ENCODE data around the gene EFCAB6. TPM values are rescaled to one million over a fixed set of nuclear protein-coding genes. Genes with fewer than 3 reads are reported as not detected.

Gene EFCAB6
- total and polyA plus RNA-seq, 7 donors: 0.45 to 5.7 (median 1.8) TPM

DNA sequence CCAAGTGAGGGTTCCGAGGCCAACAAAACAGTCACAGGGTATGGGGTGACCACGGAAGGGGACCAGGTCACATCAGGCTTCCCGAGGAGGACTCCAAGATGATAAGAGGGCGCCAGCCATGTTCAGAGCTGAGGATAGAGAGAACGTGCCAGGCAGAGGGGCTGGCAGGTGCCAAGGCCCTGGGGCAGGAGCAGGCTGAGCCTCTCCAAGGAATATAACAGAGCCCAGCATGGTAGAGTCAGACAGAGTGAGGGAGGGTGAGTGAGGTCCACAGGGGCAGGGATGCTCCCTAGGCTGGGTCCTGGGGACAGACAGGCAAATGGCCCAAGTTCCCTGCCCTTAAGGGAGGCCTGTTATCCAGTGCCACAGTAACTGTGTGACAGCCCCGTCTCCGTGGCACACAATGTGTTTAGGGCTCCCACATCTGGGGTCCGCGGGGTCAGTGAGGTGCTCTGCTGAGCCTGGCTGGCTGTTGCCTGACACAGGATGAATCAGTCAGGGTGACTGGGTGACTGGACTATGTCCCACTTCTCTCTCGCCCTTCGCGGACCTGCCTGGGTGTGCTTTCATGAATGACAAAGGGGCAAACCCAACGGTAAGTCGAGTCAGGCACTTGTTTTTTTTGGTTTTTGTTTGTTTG is 295.0 kb downstream of the EFCAB6 start:
- TF ChIP-seq CTCF (IDR thresholded peaks at IDR 0.05) (no peak), POLR2AphosphoS5 (IDR thresholded peaks at IDR 0.05) (no peak), POLR2A (IDR thresholded peaks at IDR 0.05) (no peak)
- Histone ChIP-seq H3K27me3 (peaks cover 0 to 36% (median 2%) of the 10 kb centered on the region in 3 donors), H3K4me3 (no peak overlapping the region), H3K4me1 (no peaks in the 10 kb centered on the region), H3K36me3 (no peaks in the 10 kb centered on the region), H3K27ac (no peak overlapping the region), H3K9me3 (no peaks in the 10 kb centered on the region)
- 80 to 90% methylated on average over 14 of the region's 14 CpGs for WGBS, 2 donors
- intact Hi-C loops (cut with DNase I): no loop called here
- no peak for DNase-seq

- TF ChIP-seq POLR2AphosphoS5 (IDR thresholded peaks at IDR 0.05) (no peak), POLR2A (IDR thresholded peaks at IDR 0.05) (no peak), CTCF (IDR thresholded peaks at IDR 0.05) (no peak), EP300 (IDR thresholded peaks at IDR 0.05) (no peak)
- H3K27ac ChIP-seq: no peak overlapping the region
- H3K36me3 ChIP-seq: no peaks in the 10 kb centered on the region
- no peak overlapping the region for H3K4me3 ChIP-seq
- no peak for DNase-seq
- H3K4me1 ChIP-seq: no peaks in the 10 kb centered on the region
- intact Hi-C loops (cut with DNase I): no loop called here
- 73 to 84% methylated on average over 14 of the region's 14 CpGs for WGBS, 2 donors
- H3K27me3 ChIP-seq: peaks cover 0 to 29% (median 0%) of the 10 kb centered on the region in 3 donors
- H3K9me3 ChIP-seq: no peaks in the 10 kb centered on the region
These were observed 295.7 kb downstream of the EFCAB6 start for GRCh38 chr22:43516386-43516785.

DNA sequence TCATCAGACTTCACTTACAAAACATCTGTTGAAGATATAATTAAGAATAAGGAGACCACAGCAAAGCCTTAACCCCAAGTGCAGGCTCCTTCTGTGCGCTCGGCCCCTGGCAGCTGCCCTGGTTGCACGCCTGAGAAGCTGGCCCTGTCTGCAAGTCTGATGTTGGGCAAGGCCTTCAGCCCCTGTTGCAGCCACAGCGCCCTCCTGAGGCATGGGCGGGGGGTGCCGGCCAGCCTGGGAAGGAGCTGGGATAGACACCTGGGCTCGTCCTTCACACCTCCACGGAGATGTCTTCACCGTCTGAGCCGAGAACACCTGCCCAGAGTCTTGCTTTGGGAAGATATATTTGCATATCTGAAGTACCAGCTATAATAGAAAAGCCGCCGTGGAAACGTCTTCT is 296.2 kb downstream of the EFCAB6 start:
- Histone ChIP-seq H3K36me3 (no peaks in the 10 kb centered on the region), H3K27me3 (peaks cover 0 to 28% (median 0%) of the 10 kb centered on the region in 3 donors), H3K4me1 (no peaks in the 10 kb centered on the region), H3K27ac (no peak overlapping the region), H3K4me3 (no peak overlapping the region), H3K9me3 (no peaks in the 10 kb centered on the region)
- DNase-seq: no peak
- no peak for TF ChIP-seq POLR2AphosphoS5 (IDR thresholded peaks at IDR 0.05)
- TF ChIP-seq CTCF (IDR thresholded peaks at IDR 0.05): no peak
- no peak for TF ChIP-seq POLR2A (IDR thresholded peaks at IDR 0.05)
- TF ChIP-seq EP300 (IDR thresholded peaks at IDR 0.05): no peak
- intact Hi-C loops (cut with DNase I): no loop called here
- 60 to 71% methylated on average over 13 of the region's 13 CpGs for WGBS, 2 donors

GRCh38 chr22:43515411-43515810 is 296.7 kb downstream of the EFCAB6 start:
- Histone ChIP-seq H3K4me1 (no peaks in the 10 kb centered on the region), H3K36me3 (no peaks in the 10 kb centered on the region), H3K9me3 (no peaks in the 10 kb centered on the region), H3K27ac (no peak overlapping the region), H3K4me3 (no peak overlapping the region), H3K27me3 (peaks cover 0 to 28% (median 0%) of the 10 kb centered on the region in 3 donors)
- no peak for DNase-seq
- WGBS, 2 donors: 85 to 88% methylated on average over 8 of the region's 8 CpGs
- intact Hi-C loops (cut with DNase I): no loop called here
- TF ChIP-seq POLR2AphosphoS5 (IDR thresholded peaks at IDR 0.05) (no peak), EP300 (IDR thresholded peaks at IDR 0.05) (no peak), CTCF (IDR thresholded peaks at IDR 0.05) (no peak), POLR2A (IDR thresholded peaks at IDR 0.05) (no peak)
